Endothelial cell of umbilical vein (primary cell): ENCODE results near the gene BCL7A.

ENCODE experiments used
- EZH2 ChIP-seq: IDR thresholded peaks from 2 replicates; pipeline ENCODE4 v1.6.1; 2012; ENCODE audit warnings: borderline replicate concordance, low read depth, mild to moderate bottlenecking, moderate library complexity, low read length, inconsistent platforms; ENCODE audit not compliant: severe bottlenecking
- FOS ChIP-seq: IDR thresholded peaks from 2 replicates; pipeline ENCODE4 v1.6.1; 2011; ENCODE audit warnings: mild to moderate bottlenecking, low read length, moderate library complexity, borderline replicate concordance; ENCODE audit not compliant: insufficient read depth
- GATA2 ChIP-seq: IDR thresholded peaks from 2 replicates; pipeline ENCODE4 v1.7.0; 2011; ENCODE audit warnings: low read depth, mild to moderate bottlenecking, moderate library complexity, mixed read lengths, low read length; ENCODE audit not compliant: insufficient read length, insufficient read depth
- JUN ChIP-seq: IDR thresholded peaks from 2 replicates; pipeline ENCODE4 v1.6.1; 2011; ENCODE audit warnings: borderline replicate concordance, low read depth; ENCODE audit not compliant: insufficient read length, insufficient read depth
- MYC ChIP-seq: IDR thresholded peaks from one replicate; pipeline ENCODE4 v1.6.1; 2011; ENCODE audit warnings: mild to moderate bottlenecking, low read depth, low read length
- POLR2A ChIP-seq: IDR thresholded peaks from 2 replicates; pipeline ENCODE4 v1.6.1; 2012; ENCODE audit warnings: low read depth, mild to moderate bottlenecking, control low read depth, low read length
- POLR2AphosphoS5 ChIP-seq: IDR thresholded peaks from 2 replicates; pipeline ENCODE4 v1.6.1; 2012; ENCODE audit warnings: low read depth, mild to moderate bottlenecking, control low read depth, low read length, moderate library complexity; ENCODE audit not compliant: insufficient read depth
- TF ChIP-seq, protein P1 (sequence below), 2 donors: IDR thresholded peaks; 1 replicate in 1 of 2; 2 replicates in 1 of 2; pipeline ENCODE4 v1.5.1; 2011; ENCODE audit warnings: low read length in 2 of 2, mild to moderate bottlenecking in 2 of 2, moderate library complexity in 2 of 2, control low read depth in 1 of 2, inconsistent platforms in 1 of 2, low read depth in 1 of 2; ENCODE audit not compliant: insufficient read depth in 1 of 2; ENCODE audit errors: extremely low read depth in 1 of 2
- TF ChIP-seq, protein P2 (sequence below): IDR thresholded peaks from 2 replicates; pipeline ENCODE4 v1.6.1; 2011; ENCODE audit not compliant: insufficient read depth, insufficient read length

DNA sequence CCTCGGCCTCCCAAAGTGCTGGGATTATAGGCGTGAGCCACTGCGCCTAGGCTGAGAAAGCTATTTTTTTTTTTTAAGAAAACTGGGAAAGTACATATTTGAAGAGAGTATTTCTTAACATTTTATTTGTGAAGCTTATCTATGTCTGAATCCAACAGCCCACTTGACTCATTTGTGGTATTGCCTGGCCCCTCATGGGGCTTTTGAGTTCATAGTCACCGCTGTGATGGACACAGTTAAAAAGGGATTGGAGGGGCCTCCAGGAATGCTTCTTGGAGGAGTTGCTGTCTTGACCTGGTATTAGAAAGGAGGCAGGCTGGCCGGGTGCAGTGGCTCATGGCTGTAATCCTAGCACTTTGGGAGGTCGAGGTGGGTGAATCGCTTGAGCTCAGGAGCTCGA is 26.5 kb downstream of the BCL7A start:
- TF ChIP-seq, protein P1, sequence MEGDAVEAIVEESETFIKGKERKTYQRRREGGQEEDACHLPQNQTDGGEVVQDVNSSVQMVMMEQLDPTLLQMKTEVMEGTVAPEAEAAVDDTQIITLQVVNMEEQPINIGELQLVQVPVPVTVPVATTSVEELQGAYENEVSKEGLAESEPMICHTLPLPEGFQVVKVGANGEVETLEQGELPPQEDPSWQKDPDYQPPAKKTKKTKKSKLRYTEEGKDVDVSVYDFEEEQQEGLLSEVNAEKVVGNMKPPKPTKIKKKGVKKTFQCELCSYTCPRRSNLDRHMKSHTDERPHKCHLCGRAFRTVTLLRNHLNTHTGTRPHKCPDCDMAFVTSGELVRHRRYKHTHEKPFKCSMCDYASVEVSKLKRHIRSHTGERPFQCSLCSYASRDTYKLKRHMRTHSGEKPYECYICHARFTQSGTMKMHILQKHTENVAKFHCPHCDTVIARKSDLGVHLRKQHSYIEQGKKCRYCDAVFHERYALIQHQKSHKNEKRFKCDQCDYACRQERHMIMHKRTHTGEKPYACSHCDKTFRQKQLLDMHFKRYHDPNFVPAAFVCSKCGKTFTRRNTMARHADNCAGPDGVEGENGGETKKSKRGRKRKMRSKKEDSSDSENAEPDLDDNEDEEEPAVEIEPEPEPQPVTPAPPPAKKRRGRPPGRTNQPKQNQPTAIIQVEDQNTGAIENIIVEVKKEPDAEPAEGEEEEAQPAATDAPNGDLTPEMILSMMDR (IDR thresholded peaks at IDR 0.05; ENCODE audit: extremely low read depth in 1 of 2, insufficient read depth in 1 of 2, low read depth in 1 of 2, low read length in 2 of 2), result no peak
- TF ChIP-seq GATA2 (no peak), POLR2A (no peak), POLR2AphosphoS5 (no peak), EZH2 (no peak), JUN (no peak), FOS (no peak), MYC (no peak)
- TF ChIP-seq, protein P2, sequence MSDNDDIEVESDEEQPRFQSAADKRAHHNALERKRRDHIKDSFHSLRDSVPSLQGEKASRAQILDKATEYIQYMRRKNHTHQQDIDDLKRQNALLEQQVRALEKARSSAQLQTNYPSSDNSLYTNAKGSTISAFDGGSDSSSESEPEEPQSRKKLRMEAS, result no peak
